IMR-90 (cell line): ENCODE results near the gene ATL2. TPM values are rescaled to one million over a fixed set of nuclear protein-coding genes. Genes with fewer than 3 reads are reported as not detected.

ENCODE experiments used
- ATAC-seq: fragments of 200-7000 bp; cut with Tn5 transposase; 2 replicates; pipeline ENCODE4 v1.9.1; 2020; ENCODE audit warnings: low read depth, mild to moderate bottlenecking, moderate library complexity
- BruUV-seq: library from RNA; stranded (reverse); fragments of 400-500 nt; replicated peaks from 2 replicates; lab custom pipeline; 2021; lab: Mats Ljungman, UMichigan
- CTCF ChIA-PET: fragments of 300-600 bp; formaldehyde crosslinking; extraction: SDS; loops from one replicate; lab custom pipeline; 2021; ENCODE audit warnings: antibody characterized with exemption; lab: Yijun Ruan, JAX
- POLR2A ChIA-PET: fragments of 300-600 bp; sonication (Branson Sonifier 250); formaldehyde crosslinking; loops from one replicate; lab custom pipeline; 2022; ENCODE audit warnings: antibody characterized with exemption; ENCODE audit not compliant: unreplicated experiment; lab: Charles Lee
- DNase-seq: peaks from one replicate; pipeline ENCODE4 v3.0.0; 2013
- H2AFZ ChIP-seq: replicated peaks from 2 replicates; pipeline ENCODE3; 2013; ENCODE audit warnings: low read length, mild to moderate bottlenecking; ENCODE audit not compliant: poor library complexity
- H2AK5ac ChIP-seq: 2 replicates; pipeline ENCODE4 v1.6.1; 2013; ENCODE audit warnings: low read depth, low read length, inconsistent platforms
- H2AK9ac ChIP-seq: replicated peaks from 2 replicates; pipeline ENCODE3; 2013; ENCODE audit warnings: mild to moderate bottlenecking, low read depth, low read length, moderate library complexity; ENCODE audit not compliant: poor library complexity
- H2BK120ac ChIP-seq: 2 replicates; pipeline ENCODE4 v1.6.1; 2013; ENCODE audit warnings: low read depth, low read length, inconsistent platforms
- H2BK15ac ChIP-seq: 3 replicates; pipeline ENCODE4 v1.6.1; 2013; ENCODE audit warnings: low read depth, low read length, inconsistent platforms
- H2BK20ac ChIP-seq: 2 replicates; pipeline ENCODE4 v1.6.1; 2013; ENCODE audit warnings: low read depth, mild to moderate bottlenecking, inconsistent platforms, low read length, moderate library complexity
- H2BK5ac ChIP-seq: 2 replicates; pipeline ENCODE4 v1.6.1; 2013; ENCODE audit warnings: mild to moderate bottlenecking, low read depth, low read length, inconsistent platforms; ENCODE audit not compliant: poor library complexity, severe bottlenecking
- H3K14ac ChIP-seq: replicated peaks from 2 replicates; pipeline ENCODE4 v1.6.1; 2013; ENCODE audit warnings: low read depth, low read length, inconsistent platforms
- H3K18ac ChIP-seq: 2 replicates; pipeline ENCODE4 v1.6.1; 2013; ENCODE audit warnings: low read depth, low read length, control low read depth
- H3K23ac ChIP-seq: 2 replicates; pipeline ENCODE4 v1.6.1; 2013; ENCODE audit warnings: low read depth, low read length, inconsistent platforms
- H3K27ac ChIP-seq: 2 replicates; pipeline ENCODE4 v1.5.1; 2013; ENCODE audit warnings: mild to moderate bottlenecking, control low read depth, low read length; ENCODE audit not compliant: insufficient read depth
- H3K27me3 ChIP-seq: 2 replicates; pipeline ENCODE4 v1.6.1; 2013; ENCODE audit warnings: low read length; ENCODE audit not compliant: control insufficient read depth, insufficient read depth
- H3K36me3 ChIP-seq: 2 replicates; pipeline ENCODE4 v1.6.1; 2013; ENCODE audit warnings: low read length, mixed read lengths; ENCODE audit not compliant: control insufficient read depth, insufficient read depth
- H3K4ac ChIP-seq: 2 replicates; pipeline ENCODE4 v1.6.1; 2013; ENCODE audit warnings: low read depth, low read length, inconsistent platforms
- H3K4me1 ChIP-seq: 2 replicates; pipeline ENCODE4 v1.6.1; 2013; ENCODE audit warnings: low read length, mixed read lengths; ENCODE audit not compliant: control insufficient read depth, insufficient read depth
- H3K4me2 ChIP-seq: 2 replicates; pipeline ENCODE4 v1.6.1; 2013; ENCODE audit warnings: low read depth, mild to moderate bottlenecking, control low read depth, low read length, moderate library complexity
- H3K4me3 ChIP-seq: 2 replicates; pipeline ENCODE4 v1.5.1; 2013; ENCODE audit warnings: low read depth, mild to moderate bottlenecking, control low read depth, low read length, moderate library complexity; ENCODE audit not compliant: insufficient read depth
- H3K56ac ChIP-seq: 2 replicates; pipeline ENCODE4 v1.6.1; 2013; ENCODE audit warnings: low read length, inconsistent platforms; ENCODE audit not compliant: insufficient read depth; ENCODE audit errors: extremely low read depth
- H3K79me1 ChIP-seq, 2 experiments: 2 replicates each; pipeline ENCODE4 v1.6.1; 2013; ENCODE audit warnings: low read length in 2 of 2, inconsistent platforms in 1 of 2, low read depth in 1 of 2
- H3K9ac ChIP-seq: 2 replicates; pipeline ENCODE4 v1.6.1; 2013; ENCODE audit warnings: low read depth, low read length, control low read depth
- H3K9me1 ChIP-seq: 2 replicates; pipeline ENCODE4 v1.6.1; 2013; ENCODE audit warnings: low read length, inconsistent platforms; ENCODE audit not compliant: insufficient read depth
- H3K9me3 ChIP-seq: 2 replicates; pipeline ENCODE4 v1.6.1; 2013; ENCODE audit warnings: low read length; ENCODE audit not compliant: control insufficient read depth, insufficient read depth
- H4K20me1 ChIP-seq: 2 replicates; pipeline ENCODE4 v1.6.1; 2013; ENCODE audit warnings: low read length, inconsistent platforms; ENCODE audit not compliant: insufficient read depth
- H4K5ac ChIP-seq: 2 replicates; pipeline ENCODE4 v1.6.1; 2013; ENCODE audit warnings: mild to moderate bottlenecking, low read depth, low read length, control low read depth
- H4K8ac ChIP-seq, 2 experiments: 2 replicates each; pipeline ENCODE4 v1.6.1; 2013; ENCODE audit warnings: low read depth in 2 of 2, low read length in 2 of 2, control low read depth in 1 of 2, inconsistent platforms in 1 of 2
- H4K91ac ChIP-seq: 2 replicates; pipeline ENCODE4 v1.6.1; 2013; ENCODE audit warnings: low read depth, low read length, inconsistent platforms; ENCODE audit not compliant: insufficient read depth
- CEBPB ChIP-seq: IDR thresholded peaks from 2 replicates; pipeline ENCODE4 v1.6.1; 2012; ENCODE audit warnings: low read depth, low read length, improper control_type of control experiment
- FOS ChIP-seq: fragments of 150-350 bp; IDR thresholded peaks from 2 replicates; pipeline ENCODE4 v1.6.1; 2016; ENCODE audit warnings: low read depth, low read length
- MAZ ChIP-seq: IDR thresholded peaks from 2 replicates; pipeline ENCODE4 v1.6.1; 2012; ENCODE audit warnings: low read depth, mild to moderate bottlenecking, low read length, improper control_type of control experiment, moderate library complexity, borderline replicate concordance
- NFE2L2 ChIP-seq: fragments of 150-350 bp; IDR thresholded peaks from 2 replicates; pipeline ENCODE4 v1.6.1; 2016; ENCODE audit warnings: low read depth, mild to moderate bottlenecking, low read length
- RCOR1 ChIP-seq: IDR thresholded peaks from 2 replicates; pipeline ENCODE4 v1.6.1; 2012; ENCODE audit warnings: mild to moderate bottlenecking, low read length, improper control_type of control experiment; ENCODE audit not compliant: insufficient replicate concordance
- WGBS, 2 experiments: methylation state at CpG; one replicate each; pipeline versions ENCODE4 v1.1.5 to v1.1.7; 2013; ENCODE audit warnings: missing lambda C conversion rate in 2 of 2; ENCODE audit not compliant: insufficient read length in 1 of 2; ENCODE audit errors: extremely low coverage in 2 of 2; 5-methylcytosine and 5-hydroxymethylcytosine counted together
- dilution Hi-C: fragments of 300-500 bp; cut with HindIII; formaldehyde crosslinking; loops from one replicate; pipeline ENCODE4 v1.14.3; 2018; ENCODE audit warnings: low sequenced_read_pairs; ENCODE audit not compliant: unreplicated experiment
- in situ Hi-C: fragments of 300-500 bp; cut with MboI; formaldehyde crosslinking; loops from 3 replicates; pipeline ENCODE4 v1.14.3; 2019; ENCODE audit warnings: low sequenced_read_pairs, inconsistent platforms, mixed read lengths
- intact Hi-C: fragments of 100-400 bp; cut with micrococcal nuclease; formaldehyde crosslinking; loops from 2 replicates; pipeline ENCODE4 v1.10.0; 2022
- polyA plus RNA-seq, 3 experiments: library from polyadenylated mRNA; depleted of rRNA; stranded (reverse); fragments of >200 nt; gene quantifications; 2 replicates each; pipeline ENCODE4 v1.2.3, GENCODE V29; 2012; ENCODE audit warnings: low replicate concordance in 1 of 3
- total RNA-seq: library from RNA; depleted of rRNA; stranded (reverse); fragments of >200 nt; gene quantifications from 2 replicates; pipeline ENCODE4 v1.2.3, GENCODE V29; 2012

The ATL2 gene
- total and polyA plus RNA-seq, 2 of the 4 experiments (the other 2 are of a cell fraction) = 16.0 to 62.6 TPM

DNA sequence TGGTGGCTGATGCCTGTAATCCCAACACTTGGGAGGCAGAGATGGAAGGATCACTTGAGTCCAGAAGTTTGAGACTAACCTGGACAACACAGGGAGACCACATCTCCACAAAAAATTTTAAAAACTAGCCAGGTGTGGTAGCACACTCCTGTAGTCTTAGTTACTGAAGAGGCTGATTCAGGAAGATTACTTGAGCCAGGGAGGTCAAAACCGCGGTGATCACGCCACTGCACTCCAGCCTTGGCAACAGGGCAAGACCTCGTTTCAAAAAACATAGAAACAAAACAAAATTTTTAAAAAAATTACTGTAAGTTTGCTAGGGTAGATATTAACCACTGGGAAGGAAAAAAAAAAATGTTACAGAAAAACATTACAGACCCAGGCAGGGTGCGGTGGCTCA is 5.8 kb downstream of the ATL2 start:
- peaks cover 39% of the 10 kb centered on the region for H4K20me1 ChIP-seq
- TF ChIP-seq FOS = no peak
- no peak for TF ChIP-seq CEBPB
- no peak for TF ChIP-seq NFE2L2
- TF ChIP-seq MAZ = no peak
- no peak for TF ChIP-seq RCOR1
- H3K27me3 ChIP-seq = no peaks in the 10 kb centered on the region
- BruUV-seq = no TSS peak
- H2AFZ ChIP-seq = no peak overlapping the region
- H3K79me1 ChIP-seq = peaks cover 7 to 46% of the 10 kb centered on the region in 2 experiments
- no peak overlapping the region for H2AK5ac ChIP-seq
- WGBS, 2 experiments = no CpG with 5 or more reads among the region's 5 CpGs
- ChIA-PET CTCF (no interaction called here), POLR2A (no interaction called here)
- no peak overlapping the region for H3K4ac ChIP-seq
- ATAC-seq = no peak
- dilution Hi-C loops (no loop called here), intact Hi-C loops (no loop called here), in situ Hi-C loops (no loop called here)
- H3K4me2 ChIP-seq = no peak overlapping the region
- H3K14ac ChIP-seq = no peak overlapping the region
- no peak overlapping the region for H2BK20ac ChIP-seq
- no peak overlapping the region for H4K8ac ChIP-seq
- H3K9me1 ChIP-seq = no peaks in the 10 kb centered on the region
- H2BK15ac ChIP-seq = no peak overlapping the region
- H2AK9ac ChIP-seq = no peak overlapping the region
- DNase-seq = no peak
- H3K18ac ChIP-seq = no peak overlapping the region
- no peak overlapping the region for H2BK120ac ChIP-seq
- no peak overlapping the region for H2BK5ac ChIP-seq
- H3K9ac ChIP-seq = no peak overlapping the region
- H4K91ac ChIP-seq = no peak overlapping the region
- no peak overlapping the region for H3K56ac ChIP-seq
- H3K4me1 ChIP-seq = no peaks in the 10 kb centered on the region
- H3K23ac ChIP-seq = no peak overlapping the region
- H3K9me3 ChIP-seq = no peaks in the 10 kb centered on the region
- H3K27ac ChIP-seq = no peak overlapping the region
- no peak overlapping the region for H3K4me3 ChIP-seq
- no peak overlapping the region for H4K5ac ChIP-seq
- H3K36me3 ChIP-seq = no peaks in the 10 kb centered on the region
